ENCODE results near the gene NEK7.

NEK7 gene

DNA sequence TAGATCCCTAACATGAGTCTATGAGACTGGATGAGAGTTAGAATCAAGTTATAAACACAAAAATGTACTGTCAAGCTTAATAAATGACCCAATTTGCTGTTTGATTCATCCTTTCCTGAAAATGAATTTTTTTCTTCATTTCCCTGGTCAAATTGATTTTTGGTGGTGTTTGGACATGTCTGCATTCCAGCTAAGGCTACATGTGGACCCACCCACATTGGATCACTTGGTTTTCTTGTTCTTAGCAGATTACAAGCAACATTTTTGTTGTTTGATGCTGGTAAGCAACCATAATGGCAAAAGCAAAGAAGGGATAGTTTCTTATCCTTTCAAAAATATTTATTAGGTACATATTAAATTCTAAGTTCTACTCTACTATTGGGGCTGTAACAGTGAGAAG is 181.1 kb downstream of the NEK7 start:
- no peaks in the 10 kb centered on the region for H3K79me1 ChIP-seq (replicated peaks; ENCODE audit: low read length, poor library complexity, severe bottlenecking)

DNA sequence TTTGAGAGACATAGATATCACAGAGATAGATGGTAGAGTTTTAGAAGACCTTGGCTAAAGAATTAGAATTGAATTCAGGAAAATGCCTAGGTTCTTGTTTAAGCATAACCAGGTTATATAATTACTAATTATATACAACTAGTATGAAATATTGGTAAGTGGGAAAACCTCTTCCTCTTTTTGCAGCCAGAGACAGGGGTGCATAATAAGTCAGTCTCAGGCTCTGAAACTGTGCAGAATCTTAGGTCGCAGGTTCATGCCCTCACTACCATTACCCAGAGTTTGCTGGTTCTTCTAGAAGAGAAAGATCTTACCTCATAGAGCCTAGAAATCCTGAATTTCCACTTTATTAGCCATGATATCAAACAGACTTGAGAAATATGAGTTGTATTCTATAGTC is 183.3 kb downstream of the NEK7 start:
- Histone ChIP-seq H3K36me3 (ENCODE audit: control insufficient read depth in 1 of 2, insufficient read depth in 2 of 2, low read depth in 1 of 2, low read length in 2 of 2) (no peaks in the 10 kb centered on the region), H3K27me3 (ENCODE audit: control insufficient read depth in 1 of 2, insufficient read depth in 1 of 2, low read length in 2 of 2) (no peaks in the 10 kb centered on the region), H3K79me1 (replicated peaks; ENCODE audit: low read length, poor library complexity, severe bottlenecking) (no peaks in the 10 kb centered on the region), H3K18ac (ENCODE audit: low read depth in 1 of 2, low read length in 2 of 2) (no peak overlapping the region), H3K4me3 (ENCODE audit: insufficient read depth in 1 of 2, low read depth in 1 of 2, low read length in 2 of 2) (no peak overlapping the region), H3K4me2 (ENCODE audit: low read length, poor library complexity, severe bottlenecking) (no peak overlapping the region), H2AFZ (ENCODE audit: low read depth, low read length) (no peak overlapping the region), H3K23ac (ENCODE audit: low read length in 2 of 2) (no peak overlapping the region), H3K9ac (ENCODE audit: low read length) (no peak overlapping the region), H3K27ac (ENCODE audit: low read length, poor library complexity, severe bottlenecking) (no peak overlapping the region), H3K14ac (ENCODE audit: low read length in 2 of 2) (no peak overlapping the region), H3K9me3 (ENCODE audit: control insufficient read depth, low read length) (no peaks in the 10 kb centered on the region), H2BK12ac (ENCODE audit: low read length in 2 of 2) (no peak overlapping the region), H3K4ac (ENCODE audit: low read depth in 1 of 2, low read length in 2 of 2) (no peak overlapping the region), H4K8ac (ENCODE audit: low read length) (no peak overlapping the region), H2BK120ac (ENCODE audit: low read depth, low read length) (no peak overlapping the region), H2AK5ac (ENCODE audit: low read length, severe bottlenecking) (no peak overlapping the region), H3K4me1 (ENCODE audit: control insufficient read depth, insufficient read depth, low read depth, low read length) (no peaks in the 10 kb centered on the region), H2BK15ac (ENCODE audit: low read depth, poor library complexity, severe bottlenecking) (no peak overlapping the region), H2BK5ac (ENCODE audit: low read depth, low read length, poor library complexity, severe bottlenecking) (no peak overlapping the region), H4K91ac (ENCODE audit: low read length) (no peak overlapping the region)
- no CpG with 5 or more reads among the region's 1 CpG for WGBS
- DNase-seq: no peak

More for the DNA sequence above, 181.1 kb downstream of the NEK7 start:
- H4K8ac ChIP-seq (ENCODE audit: low read length): no peak overlapping the region
- no peaks in the 10 kb centered on the region for H3K27me3 ChIP-seq (ENCODE audit: control insufficient read depth in 1 of 2, insufficient read depth in 1 of 2, low read length in 2 of 2)
- H3K4me3 ChIP-seq (ENCODE audit: insufficient read depth in 1 of 2, low read depth in 1 of 2, low read length in 2 of 2): no peak overlapping the region
- no peak overlapping the region for H3K23ac ChIP-seq (ENCODE audit: low read length in 2 of 2)
- no peak overlapping the region for H2BK12ac ChIP-seq (ENCODE audit: low read length in 2 of 2)
- H2BK120ac ChIP-seq (ENCODE audit: low read depth, low read length): no peak overlapping the region
- no peak overlapping the region for H3K14ac ChIP-seq (ENCODE audit: low read length in 2 of 2)
- no peak for DNase-seq
- H3K4me2 ChIP-seq (ENCODE audit: low read length, poor library complexity, severe bottlenecking): no peak overlapping the region
- H3K9ac ChIP-seq (ENCODE audit: low read length): no peak overlapping the region
- H3K18ac ChIP-seq (ENCODE audit: low read depth in 1 of 2, low read length in 2 of 2): no peak overlapping the region
- H3K4me1 ChIP-seq (ENCODE audit: control insufficient read depth, insufficient read depth, low read depth, low read length): no peaks in the 10 kb centered on the region
- H3K36me3 ChIP-seq (ENCODE audit: control insufficient read depth in 1 of 2, insufficient read depth in 2 of 2, low read depth in 1 of 2, low read length in 2 of 2): no peaks in the 10 kb centered on the region
- no peak overlapping the region for H2AK5ac ChIP-seq (ENCODE audit: low read length, severe bottlenecking)
- no peaks in the 10 kb centered on the region for H3K9me3 ChIP-seq (ENCODE audit: control insufficient read depth, low read length)
- no peak overlapping the region for H2BK5ac ChIP-seq (ENCODE audit: low read depth, low read length, poor library complexity, severe bottlenecking)
- no peak overlapping the region for H2BK15ac ChIP-seq (ENCODE audit: low read depth, poor library complexity, severe bottlenecking)
- H3K27ac ChIP-seq (ENCODE audit: low read length, poor library complexity, severe bottlenecking): no peak overlapping the region
- H2AFZ ChIP-seq (ENCODE audit: low read depth, low read length): no peak overlapping the region
- H4K91ac ChIP-seq (ENCODE audit: low read length): no peak overlapping the region
- H3K4ac ChIP-seq (ENCODE audit: low read depth in 1 of 2, low read length in 2 of 2): no peak overlapping the region

DNA sequence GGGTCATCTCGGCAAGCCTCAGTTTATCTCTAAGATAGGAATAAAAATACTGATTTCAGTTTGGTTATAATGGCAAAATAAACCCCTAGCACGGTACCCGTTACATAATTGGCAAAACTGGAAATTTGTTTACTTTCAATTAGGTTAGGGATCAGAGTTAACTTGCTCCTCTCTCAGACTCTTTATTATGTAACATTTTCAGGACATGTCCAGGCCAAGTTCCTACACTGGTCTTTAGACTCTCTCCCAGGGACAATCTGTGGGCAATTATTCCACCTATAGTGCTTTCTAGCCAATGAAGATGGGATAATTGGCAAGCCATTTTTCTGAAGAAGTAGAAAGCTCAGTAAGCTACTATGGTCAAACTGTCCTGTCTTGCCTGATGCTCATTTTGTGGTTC is 189.4 kb downstream of the NEK7 start:
- Histone ChIP-seq H3K23ac (ENCODE audit: low read length in 2 of 2) (no peak overlapping the region), H3K4me3 (ENCODE audit: insufficient read depth in 1 of 2, low read depth in 1 of 2, low read length in 2 of 2) (no peak overlapping the region), H3K9me3 (ENCODE audit: control insufficient read depth, low read length) (no peaks in the 10 kb centered on the region), H3K18ac (ENCODE audit: low read depth in 1 of 2, low read length in 2 of 2) (no peak overlapping the region), H2BK15ac (ENCODE audit: low read depth, poor library complexity, severe bottlenecking) (no peak overlapping the region), H3K36me3 (ENCODE audit: control insufficient read depth in 1 of 2, insufficient read depth in 2 of 2, low read depth in 1 of 2, low read length in 2 of 2) (no peaks in the 10 kb centered on the region), H3K4me1 (ENCODE audit: control insufficient read depth, insufficient read depth, low read depth, low read length) (no peaks in the 10 kb centered on the region), H2AFZ (ENCODE audit: low read depth, low read length) (no peak overlapping the region), H3K4me2 (ENCODE audit: low read length, poor library complexity, severe bottlenecking) (no peak overlapping the region), H4K8ac (ENCODE audit: low read length) (no peak overlapping the region), H3K14ac (ENCODE audit: low read length in 2 of 2) (no peak overlapping the region), H3K27me3 (ENCODE audit: control insufficient read depth in 1 of 2, insufficient read depth in 1 of 2, low read length in 2 of 2) (no peaks in the 10 kb centered on the region), H3K9ac (ENCODE audit: low read length) (no peak overlapping the region), H2BK5ac (ENCODE audit: low read depth, low read length, poor library complexity, severe bottlenecking) (no peak overlapping the region), H3K27ac (ENCODE audit: low read length, poor library complexity, severe bottlenecking) (no peak overlapping the region), H2BK120ac (ENCODE audit: low read depth, low read length) (no peak overlapping the region), H4K91ac (ENCODE audit: low read length) (no peak overlapping the region), H3K4ac (ENCODE audit: low read depth in 1 of 2, low read length in 2 of 2) (no peak overlapping the region), H3K79me1 (replicated peaks; ENCODE audit: low read length, poor library complexity, severe bottlenecking) (no peaks in the 10 kb centered on the region), H2AK5ac (ENCODE audit: low read length, severe bottlenecking) (no peak overlapping the region), H2BK12ac (ENCODE audit: low read length in 2 of 2) (no peak overlapping the region)
- 100% methylated on average over 1 of the region's 3 CpGs for WGBS
- DNase-seq: no peak

DNA sequence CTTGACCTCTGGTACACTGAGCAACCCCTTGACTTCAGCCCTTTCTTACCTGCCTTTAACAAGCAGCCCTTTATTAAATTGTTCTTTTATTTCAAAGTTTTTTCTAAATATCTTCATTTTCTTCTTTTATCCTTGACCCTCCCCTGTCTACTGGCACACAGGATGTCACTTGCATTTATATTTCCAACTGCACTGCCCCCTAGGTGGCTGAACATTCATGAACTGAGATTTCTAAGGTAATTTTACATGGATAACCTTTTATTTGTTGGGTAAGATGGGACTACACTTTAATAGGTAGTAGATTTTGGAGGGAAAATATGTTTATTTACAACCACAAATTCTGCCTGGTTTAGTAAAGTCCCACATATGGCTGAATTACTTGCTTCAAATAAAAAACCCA is 193.7 kb downstream of the NEK7 start:
- Histone ChIP-seq H3K4me2 (ENCODE audit: low read length, poor library complexity, severe bottlenecking) (no peak overlapping the region), H3K27ac (ENCODE audit: low read length, poor library complexity, severe bottlenecking) (no peak overlapping the region), H3K4ac (ENCODE audit: low read depth in 1 of 2, low read length in 2 of 2) (no peak overlapping the region), H3K9ac (ENCODE audit: low read length) (no peak overlapping the region), H3K36me3 (ENCODE audit: control insufficient read depth in 1 of 2, insufficient read depth in 2 of 2, low read depth in 1 of 2, low read length in 2 of 2) (no peaks in the 10 kb centered on the region), H2BK12ac (ENCODE audit: low read length in 2 of 2) (no peak overlapping the region), H2BK15ac (ENCODE audit: low read depth, poor library complexity, severe bottlenecking) (no peak overlapping the region), H3K18ac (ENCODE audit: low read depth in 1 of 2, low read length in 2 of 2) (no peak overlapping the region), H2AK5ac (ENCODE audit: low read length, severe bottlenecking) (no peak overlapping the region), H2AFZ (ENCODE audit: low read depth, low read length) (no peak overlapping the region), H3K27me3 (ENCODE audit: control insufficient read depth in 1 of 2, insufficient read depth in 1 of 2, low read length in 2 of 2) (no peaks in the 10 kb centered on the region), H4K8ac (ENCODE audit: low read length) (no peak overlapping the region), H4K91ac (ENCODE audit: low read length) (no peak overlapping the region), H3K79me1 (replicated peaks; ENCODE audit: low read length, poor library complexity, severe bottlenecking) (no peaks in the 10 kb centered on the region), H3K4me3 (ENCODE audit: insufficient read depth in 1 of 2, low read depth in 1 of 2, low read length in 2 of 2) (no peak overlapping the region), H2BK120ac (ENCODE audit: low read depth, low read length) (no peak overlapping the region), H2BK5ac (ENCODE audit: low read depth, low read length, poor library complexity, severe bottlenecking) (no peak overlapping the region), H3K23ac (ENCODE audit: low read length in 2 of 2) (no peak overlapping the region), H3K4me1 (ENCODE audit: control insufficient read depth, insufficient read depth, low read depth, low read length) (no peaks in the 10 kb centered on the region), H3K14ac (ENCODE audit: low read length in 2 of 2) (no peak overlapping the region), H3K9me3 (ENCODE audit: control insufficient read depth, low read length) (no peaks in the 10 kb centered on the region)
- DNase-seq: no peak
